SIG-M5 (cell line): ENCODE results near the gene NKX3-2.

ENCODE experiments used
- DNase-seq: peaks from one replicate; lab custom pipeline; 2025; lab: John Stamatoyannopoulos, UW

Gene NKX3-2

GRCh38 chr4:13530823-13531624 lies 13.3 kb downstream of the NKX3-2 start:
- no peak for DNase-seq

DNA sequence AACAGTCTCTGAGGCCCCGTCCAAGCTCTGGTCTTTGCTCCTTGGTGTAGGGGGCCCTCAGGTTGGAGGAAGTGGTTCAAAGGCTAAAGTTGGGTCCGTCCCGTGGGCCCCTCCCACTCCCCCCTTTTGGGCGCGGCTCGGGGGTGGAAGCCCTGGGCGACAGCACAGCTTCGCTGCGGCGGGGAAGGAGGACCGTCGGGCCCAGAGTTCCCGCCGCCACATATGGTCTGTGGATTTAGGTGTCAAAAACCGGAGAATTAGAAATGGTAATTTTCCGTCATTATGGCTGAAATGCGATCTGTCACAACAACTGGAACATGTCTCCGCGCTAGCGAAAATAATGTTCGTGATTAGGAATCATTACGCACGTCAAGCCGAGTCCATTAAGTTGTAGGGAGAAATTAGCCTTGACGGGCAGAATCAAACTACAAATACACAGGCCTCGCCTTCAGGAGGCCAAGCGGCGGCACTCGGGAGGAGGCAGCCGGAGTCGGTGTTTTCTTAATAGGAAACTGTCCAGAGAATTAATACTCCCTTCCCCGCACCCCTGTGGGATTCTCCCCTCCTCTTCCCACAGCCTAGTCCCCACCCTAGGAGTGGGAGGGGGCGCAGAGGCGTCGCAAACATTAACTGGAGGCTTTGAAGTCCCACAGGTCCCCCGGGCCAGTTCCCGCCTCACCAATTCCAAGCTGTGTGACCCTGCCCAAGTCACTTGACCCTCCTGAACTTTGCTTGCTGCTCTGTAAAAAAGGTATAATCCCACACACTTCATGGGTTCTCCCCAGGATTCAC lies 15.0 kb downstream of the NKX3-2 start:
- no peak for DNase-seq

GRCh38 chr4:13528821-13529127 lies 15.5 kb downstream of the NKX3-2 start:
- DNase-seq = no peak

DNA sequence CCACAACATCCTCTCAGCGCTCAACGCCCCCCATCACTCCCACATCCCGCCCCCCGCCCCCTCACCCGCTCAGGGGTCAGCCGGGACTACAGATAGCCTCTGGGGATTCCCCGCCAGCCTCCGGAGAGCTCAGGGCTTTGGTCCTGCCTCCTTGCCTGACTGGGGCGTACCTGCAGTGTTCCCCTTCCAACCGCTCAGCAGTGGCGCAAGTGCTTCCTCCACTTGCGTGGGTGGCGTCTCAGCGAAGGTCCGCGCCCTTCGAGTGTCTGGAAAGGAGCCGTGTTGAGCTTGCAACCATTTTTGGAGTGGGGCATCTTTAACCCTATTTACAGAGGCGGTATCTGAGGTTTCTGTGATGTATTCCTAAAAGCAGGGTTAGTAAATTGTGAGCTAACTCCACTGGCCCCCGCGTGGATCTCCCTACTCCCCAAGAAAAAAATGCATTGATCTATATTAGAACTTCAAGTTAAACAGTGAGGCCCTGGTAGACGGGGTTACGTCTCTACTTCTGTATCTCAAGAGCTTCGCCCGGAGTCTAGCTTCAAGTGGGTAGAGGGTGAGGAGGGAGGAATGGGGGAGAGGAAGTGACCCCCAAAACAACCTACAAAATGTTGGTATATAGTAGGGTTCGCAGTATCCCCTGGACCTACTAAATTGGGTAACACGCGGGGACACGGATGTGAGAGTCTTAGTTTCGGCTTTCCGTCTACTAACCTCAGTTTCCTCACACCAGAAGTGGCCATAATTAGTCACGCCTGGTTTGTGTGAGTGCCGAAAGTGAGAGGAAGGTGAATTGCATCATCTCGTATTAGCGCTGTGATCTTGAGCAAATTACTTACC lies 16.1 kb downstream of the NKX3-2 start:
- DNase-seq = peak; percentile 4

DNA sequence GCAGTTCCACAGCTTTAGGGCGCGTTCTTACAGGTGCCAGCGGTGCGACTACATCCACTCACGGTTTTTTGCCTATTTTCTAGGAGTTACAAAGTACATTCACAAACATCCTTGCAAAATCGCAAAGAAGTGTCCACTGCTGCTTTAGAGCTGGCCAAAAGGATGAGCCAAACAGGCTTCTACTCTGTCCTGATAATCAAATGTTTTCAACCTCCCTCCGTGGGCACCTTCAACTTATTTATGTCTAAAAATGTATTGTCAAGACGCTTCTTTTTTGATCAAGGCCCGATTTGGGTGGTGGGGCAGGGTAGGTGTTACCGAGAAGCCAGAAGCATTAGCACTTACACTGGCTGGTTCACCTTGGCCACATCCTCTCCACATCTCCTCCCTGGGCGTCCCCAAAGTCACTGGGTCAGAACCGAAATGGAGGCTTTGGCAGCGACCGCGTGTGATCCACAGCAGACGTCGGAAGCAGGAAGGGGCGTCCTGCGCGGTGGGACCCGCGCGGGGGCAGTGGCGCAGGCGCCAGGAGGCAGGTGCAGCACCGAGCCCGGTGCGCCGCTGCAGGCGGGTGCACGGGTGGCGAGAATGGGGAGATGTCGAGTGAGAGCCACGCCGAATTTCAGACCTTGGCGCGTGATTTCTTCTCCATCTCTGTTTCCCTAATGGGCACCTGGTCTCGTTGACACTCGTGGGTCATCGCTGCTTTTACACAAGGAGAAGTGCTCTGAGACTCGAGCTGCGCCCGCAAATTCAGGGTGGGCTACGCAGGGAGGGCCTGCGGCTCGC lies 16.9 kb downstream of the NKX3-2 start:
- no peak for DNase-seq

DNA sequence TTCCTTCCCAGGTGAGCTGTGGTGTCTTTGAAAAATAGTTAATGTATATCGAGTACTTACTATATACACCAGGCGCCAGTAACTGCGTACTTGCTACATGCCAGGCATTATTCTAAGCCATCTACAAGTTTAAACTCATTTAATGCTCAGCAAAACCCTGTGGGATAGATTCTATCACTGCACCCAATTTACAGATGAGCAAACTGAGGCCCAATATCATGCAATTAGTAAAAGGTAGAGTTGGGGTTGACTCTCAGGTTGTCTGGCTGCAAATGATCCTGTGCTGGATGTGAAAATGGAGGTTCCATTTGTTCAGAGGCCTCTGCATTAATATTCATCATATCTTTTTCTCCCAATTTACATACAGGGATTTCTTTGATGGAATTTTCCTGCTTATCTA lies 17.6 kb downstream of the NKX3-2 start:
- DNase-seq = no peak

GRCh38 chr4:13525606-13526281 lies 18.6 kb downstream of the NKX3-2 start:
- DNase-seq = no peak

DNA sequence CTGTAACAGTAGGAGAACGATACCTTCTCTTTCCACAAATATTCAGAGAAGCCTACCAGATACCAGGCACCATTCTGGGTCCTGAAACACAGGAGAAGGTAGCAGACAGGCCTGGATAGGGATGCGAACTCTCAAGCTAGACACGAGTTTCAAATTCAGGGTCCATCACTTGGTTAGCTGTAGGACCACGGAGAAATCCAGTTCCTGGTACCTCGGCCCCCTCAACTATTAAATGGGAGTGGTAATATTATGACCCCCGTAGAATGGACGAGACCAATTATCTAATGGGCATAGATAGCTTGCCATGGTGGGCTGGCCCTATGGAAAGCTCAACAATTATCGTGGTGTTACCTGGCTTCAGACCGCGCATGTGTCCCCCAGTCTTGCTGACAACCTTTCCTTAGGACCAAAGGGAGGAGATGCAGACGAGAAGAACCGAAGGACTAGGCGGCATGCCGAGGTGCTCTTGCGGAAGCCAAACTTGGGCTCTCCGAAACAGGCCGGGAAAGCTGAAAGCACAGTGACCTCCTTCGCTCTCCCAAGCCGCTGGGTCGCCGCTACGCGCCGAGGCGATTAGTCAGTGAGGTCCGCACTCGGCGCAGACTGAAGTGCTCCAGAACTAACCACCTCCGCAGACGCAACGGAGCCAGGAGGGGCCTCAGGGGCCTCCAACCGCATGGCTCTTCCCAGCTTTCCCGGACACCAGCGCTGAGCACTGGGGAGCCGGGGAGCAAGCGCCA lies 19.6 kb downstream of the NKX3-2 start:
- no peak for DNase-seq

GRCh38 chr4:13523591-13524503 lies 20.5 kb downstream of the NKX3-2 start:
- DNase-seq = no peak

- no peak for DNase-seq
Observed at GRCh38 chr4:13523105-13523477, 21.2 kb downstream of the NKX3-2 start.

DNA sequence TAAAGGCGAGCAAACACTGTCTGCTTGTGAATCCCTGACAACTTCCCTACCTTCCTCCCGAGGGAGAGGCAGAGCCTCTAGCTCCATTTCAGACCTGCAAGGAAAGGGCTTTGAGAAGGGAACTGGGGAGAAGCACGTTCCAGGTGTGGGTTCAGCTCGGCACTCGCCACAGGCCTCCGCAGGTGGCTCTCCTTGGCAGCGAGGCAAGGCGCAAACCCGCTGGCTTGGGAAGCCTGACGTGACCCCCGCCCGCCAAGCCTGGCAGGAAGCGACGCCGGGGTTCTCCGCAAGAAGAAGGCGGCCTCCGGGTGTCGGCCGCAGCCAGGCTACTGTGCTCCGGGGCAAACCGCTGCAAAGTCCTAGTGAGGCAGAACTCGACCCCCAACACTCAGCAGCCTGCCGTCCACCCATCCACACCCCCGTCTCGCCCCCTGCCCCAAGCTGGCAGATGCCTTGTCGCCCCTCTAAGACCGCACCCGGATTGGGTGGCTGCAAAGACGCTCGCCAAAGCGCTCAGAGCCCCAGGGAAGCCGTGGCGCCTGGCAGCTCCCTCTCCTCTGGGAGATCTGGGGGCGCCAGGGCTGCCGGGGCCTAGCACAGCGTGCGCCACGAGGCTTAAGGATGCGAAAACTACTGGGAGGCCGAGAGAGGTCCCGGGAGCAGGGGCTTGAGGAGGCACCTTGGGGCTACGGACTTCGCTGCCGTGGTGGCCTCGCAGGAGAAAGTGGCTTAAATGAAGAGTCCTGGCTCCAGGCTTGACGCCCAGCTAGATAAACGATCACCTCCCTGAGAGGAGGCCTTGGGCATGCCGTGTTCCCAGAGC lies 21.8 kb downstream of the NKX3-2 start:
- DNase-seq = no peak

DNA sequence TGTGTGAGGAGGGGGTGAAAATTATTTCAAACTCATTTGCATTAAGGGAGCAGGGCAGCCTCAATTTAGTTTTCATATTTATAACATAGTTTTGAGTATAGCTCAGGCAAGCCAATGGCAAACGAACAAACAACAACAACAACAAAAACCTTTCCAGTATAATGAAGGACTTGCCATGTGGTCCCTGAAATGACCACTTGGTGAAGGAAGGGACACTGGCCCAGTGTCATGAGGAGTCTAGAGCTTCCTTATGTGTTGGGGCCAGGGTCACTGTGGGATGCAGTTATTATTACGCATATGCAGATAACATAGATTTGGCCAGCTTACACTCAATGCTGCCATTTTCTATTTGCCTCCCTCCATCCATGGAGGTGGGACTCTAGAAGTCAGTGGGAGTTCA lies 23.3 kb downstream of the NKX3-2 start:
- no peak for DNase-seq

DNA sequence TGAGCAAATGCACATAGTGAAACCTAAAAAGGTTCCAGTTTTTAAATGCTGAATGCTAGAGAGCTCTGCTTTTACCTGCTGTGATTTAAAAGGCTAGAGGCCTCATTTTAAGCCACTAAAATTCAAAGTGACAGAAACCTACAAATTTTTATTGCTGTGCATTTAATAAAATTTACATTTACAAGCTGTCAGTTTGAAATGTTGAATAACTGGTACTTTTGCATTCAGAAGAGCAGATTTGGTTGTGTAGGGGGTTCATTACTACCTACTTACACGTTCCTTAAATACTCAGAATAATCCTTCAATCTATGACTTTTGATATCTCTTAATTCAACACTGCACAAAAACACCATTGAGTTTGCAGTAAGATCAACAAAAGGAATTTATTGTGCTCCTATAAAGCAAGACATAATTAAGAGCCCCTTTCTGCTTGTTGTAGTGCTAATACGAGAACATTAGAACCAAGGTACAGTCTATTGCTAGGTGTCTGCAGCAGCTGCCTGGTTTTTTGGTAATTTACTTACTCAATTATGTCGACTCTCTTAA lies 27.9 kb downstream of the NKX3-2 start:
- no peak for DNase-seq

DNA sequence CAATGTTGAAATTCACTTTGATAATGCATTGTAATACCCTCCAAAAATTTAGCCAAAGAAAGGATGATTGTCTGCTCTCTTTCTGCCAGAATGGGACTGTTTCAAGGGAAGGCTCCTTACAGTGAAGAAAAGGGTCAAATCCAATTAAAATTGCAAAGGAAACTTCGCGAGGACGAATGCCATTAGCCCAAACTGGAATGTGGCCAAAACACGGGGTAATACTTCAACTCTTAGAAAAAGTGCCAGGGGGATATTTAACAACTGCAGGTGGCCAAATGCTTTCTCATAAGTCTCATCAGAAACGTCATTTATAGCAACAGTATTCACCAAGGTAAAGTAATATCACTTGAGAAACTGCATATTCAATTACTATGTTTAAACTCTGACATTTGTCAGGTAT lies 29.0 kb downstream of the NKX3-2 start:
- no peak for DNase-seq

DNA sequence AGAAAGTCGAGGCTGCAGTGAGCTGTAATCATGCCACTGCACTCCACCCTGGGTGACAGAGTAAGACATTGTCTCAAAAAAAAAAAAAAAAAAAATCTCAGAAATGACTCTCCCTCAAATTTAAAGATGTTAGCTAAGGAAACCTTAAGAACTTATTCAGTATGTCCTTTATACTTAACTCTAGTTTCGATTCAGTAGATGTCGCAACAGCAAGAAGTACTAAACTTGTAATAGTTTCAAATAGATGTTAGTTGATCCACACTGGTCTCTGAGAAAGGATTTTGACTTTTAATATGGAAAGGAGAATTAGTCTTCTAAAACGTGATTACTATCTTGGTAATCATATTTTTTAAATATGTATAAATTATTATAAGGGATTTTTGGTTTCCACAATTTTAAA lies 29.6 kb downstream of the NKX3-2 start:
- no peak for DNase-seq

- DNase-seq = no peak
Observed at GRCh38 chr4:13511101-13511500, 33.2 kb downstream of the NKX3-2 start.

- no peak for DNase-seq
Observed at GRCh38 chr4:13509442-13509841, 34.9 kb downstream of the NKX3-2 start.

DNA sequence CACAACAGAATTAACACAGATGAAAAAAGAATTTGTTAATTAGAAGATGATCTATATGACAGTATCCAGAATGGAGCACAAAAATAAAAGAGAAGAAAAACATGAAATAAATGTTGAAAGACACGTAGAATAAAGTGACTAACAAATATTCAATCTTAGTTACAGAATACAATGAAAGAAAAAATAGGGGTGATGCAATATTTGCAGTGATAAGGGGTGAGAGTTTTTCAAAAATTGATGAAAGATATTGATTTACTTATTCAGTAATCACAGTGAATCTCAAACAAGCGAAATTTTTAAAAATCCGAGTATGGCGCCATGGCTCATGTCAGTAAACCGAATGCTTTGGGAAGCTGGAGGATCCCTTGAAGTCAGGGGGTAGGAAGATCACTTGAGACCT lies 39.9 kb downstream of the NKX3-2 start:
- no peak for DNase-seq
